Sigmoid colon (tissue), 4 donors: Measurements from ENCODE around the gene GALNT18.

Experiments
- CTCF ChIP-seq, 4 experiments: fragments of 450-650 bp in 3 of 4; fragments of 200-600 bp in 1 of 4; IDR thresholded peaks; one replicate each; pipeline ENCODE4 v1.5.1; 2016 to 2019; ENCODE audit warnings: antibody characterized with exemption in 4 of 4, mild to moderate bottlenecking in 3 of 4, moderate library complexity in 2 of 4
- EP300 ChIP-seq, 4 donors: sonication (generic); formaldehyde crosslinking; IDR thresholded peaks; one replicate each; pipeline ENCODE4 v1.6.1; 2017; ENCODE audit warnings: antibody characterized with exemption in 4 of 4
- POLR2A ChIP-seq, 2 donors: fragments of 450-650 bp; IDR thresholded peaks; one replicate each; pipeline ENCODE4 v1.6.1; 2016; ENCODE audit warnings: antibody characterized with exemption in 2 of 2, mild to moderate bottlenecking in 2 of 2, moderate library complexity in 2 of 2

GRCh38 chr11:11237070-11237832 lies 384.6 kb downstream of the GALNT18 start:
- TF ChIP-seq CTCF (IDR thresholded peaks at IDR 0.05) = no peak
- TF ChIP-seq EP300 (IDR thresholded peaks at IDR 0.05) = no peak
- no peak for TF ChIP-seq POLR2A (IDR thresholded peaks at IDR 0.05)
